ENCODE measurements around the gene FTL.

- no peak for TF ChIP-seq POLR2A (IDR thresholded peaks at IDR 0.05; ENCODE audit: extremely low read depth, insufficient read length)
- TF ChIP-seq CTCF (IDR thresholded peaks at IDR 0.05; ENCODE audit: low read depth, low read length) = no peak
- TF ChIP-seq MAX (IDR thresholded peaks at IDR 0.05; ENCODE audit: low read depth, low read length) = no peak
- TF ChIP-seq MYC (IDR thresholded peaks at IDR 0.05; ENCODE audit: low read depth, low read length) = no peak
Observed at GRCh38 chr19:48955308-48955958, 9.7 kb upstream of the FTL start.

Data from NB4 (cell line).